COLO668 (cell line): ENCODE results near the gene CHRM4.

ENCODE experiments used
- DNase-seq: peaks from one replicate; lab custom pipeline; 2025; ENCODE audit not compliant: unreplicated experiment; lab: John Stamatoyannopoulos, UW

CHRM4 gene

GRCh38 chr11:46348566-46349401, 42.8 kb downstream of the CHRM4 start:
- DNase-seq: peak; percentile 48

GRCh38 chr11:46347637-46348311, 43.8 kb downstream of the CHRM4 start:
- DNase-seq: peak; percentile 51

GRCh38 chr11:46346886-46347636, 44.5 kb downstream of the CHRM4 start, which contains the start of gene DGKZ:
Gene DGKZ (plus strand): TSS chr11:46347463. CDS start chr11:46347660, 197 bp downstream.
- peak; percentile 94 for DNase-seq

- DNase-seq: no peak
Observed at GRCh38 chr11:46345881-46346484, 45.6 kb downstream of the CHRM4 start.

DNA sequence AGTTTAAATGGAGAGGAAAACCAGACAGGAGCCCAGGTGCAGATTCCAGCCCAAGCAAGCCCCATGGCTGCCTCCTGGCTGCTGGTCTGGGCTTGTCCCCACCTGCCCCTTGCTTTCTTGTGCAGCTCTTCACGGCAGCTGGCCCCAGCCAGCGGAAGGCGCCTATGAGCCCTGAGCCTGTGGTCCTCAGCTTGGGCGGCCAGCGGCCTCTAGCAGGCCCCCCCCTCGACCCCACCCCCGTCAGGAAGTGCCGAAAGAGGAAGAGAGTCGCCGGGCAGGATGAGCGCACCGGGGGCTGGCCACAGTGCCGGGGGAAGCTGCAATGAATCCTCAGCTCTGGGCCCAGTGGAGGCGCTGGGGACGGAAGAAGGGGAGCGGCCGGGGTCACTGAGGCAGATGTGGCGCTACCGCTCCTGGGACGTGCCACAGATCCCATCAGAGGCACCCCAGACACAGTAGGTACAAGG, 46.4 kb downstream of the CHRM4 start:
- DNase-seq: peak; percentile 73

GRCh38 chr11:46343520-46343919, 48.1 kb downstream of the CHRM4 start:
- no peak for DNase-seq

DNA sequence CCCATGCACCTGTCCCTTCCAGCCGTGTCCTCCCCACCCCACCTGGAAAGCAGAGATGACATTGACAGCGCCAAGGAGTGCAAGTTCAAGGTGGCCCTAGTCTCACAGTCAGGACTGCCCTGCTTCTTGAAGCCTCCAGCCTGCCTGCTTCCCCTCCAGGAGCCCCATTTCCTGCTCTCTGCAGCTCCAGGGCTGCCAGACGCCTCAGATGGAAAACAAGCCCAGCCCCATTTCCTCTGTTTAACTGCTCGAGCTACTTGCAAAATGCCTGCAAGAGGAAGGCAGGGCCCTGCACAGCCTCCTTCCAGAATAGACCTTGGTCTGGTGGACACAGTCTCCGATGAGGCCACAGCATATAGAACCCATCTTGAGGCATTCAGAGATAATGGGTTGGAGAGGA, 49.3 kb downstream of the CHRM4 start:
- DNase-seq: peak; percentile 26

DNA sequence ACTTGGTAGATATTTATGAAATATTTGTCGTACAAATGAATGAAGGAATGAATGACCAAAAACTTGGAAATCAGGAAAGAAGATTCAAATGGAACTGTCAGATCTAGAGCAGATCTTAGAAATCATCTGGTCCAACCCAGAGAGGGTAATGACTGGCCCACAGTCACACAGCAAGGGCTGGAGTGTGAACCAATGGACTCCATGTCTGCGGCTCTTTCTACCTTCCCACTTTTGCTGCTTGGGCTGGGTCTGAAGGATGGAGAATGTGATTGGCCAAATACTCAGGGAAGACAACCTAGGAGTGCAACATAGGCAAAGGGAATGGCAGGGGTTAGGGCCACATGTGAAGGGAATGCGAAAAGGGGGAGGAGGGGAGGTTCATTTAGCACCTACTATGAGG, 50.1 kb downstream of the CHRM4 start:
- no peak for DNase-seq

DNA sequence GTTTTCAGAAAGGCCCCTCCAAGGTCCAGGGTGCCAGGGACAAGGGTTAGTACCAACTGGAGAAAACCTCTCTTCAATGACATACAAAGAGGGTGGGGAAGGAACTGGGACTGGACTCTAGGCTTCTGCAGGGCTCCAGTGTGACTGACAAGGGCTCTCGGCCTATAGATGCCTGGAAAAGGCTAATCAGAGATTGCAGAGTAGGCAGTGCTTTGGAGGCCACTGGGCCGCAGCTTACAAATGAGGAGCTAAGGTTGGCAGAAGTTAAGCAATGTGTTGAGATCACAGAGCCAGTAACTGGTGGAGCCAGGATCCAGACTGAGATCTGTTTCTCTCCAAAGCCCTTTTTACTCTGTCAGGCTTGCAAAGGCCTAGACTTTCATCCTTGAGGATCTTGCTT, 51.8 kb downstream of the CHRM4 start:
- DNase-seq: no peak

DNA sequence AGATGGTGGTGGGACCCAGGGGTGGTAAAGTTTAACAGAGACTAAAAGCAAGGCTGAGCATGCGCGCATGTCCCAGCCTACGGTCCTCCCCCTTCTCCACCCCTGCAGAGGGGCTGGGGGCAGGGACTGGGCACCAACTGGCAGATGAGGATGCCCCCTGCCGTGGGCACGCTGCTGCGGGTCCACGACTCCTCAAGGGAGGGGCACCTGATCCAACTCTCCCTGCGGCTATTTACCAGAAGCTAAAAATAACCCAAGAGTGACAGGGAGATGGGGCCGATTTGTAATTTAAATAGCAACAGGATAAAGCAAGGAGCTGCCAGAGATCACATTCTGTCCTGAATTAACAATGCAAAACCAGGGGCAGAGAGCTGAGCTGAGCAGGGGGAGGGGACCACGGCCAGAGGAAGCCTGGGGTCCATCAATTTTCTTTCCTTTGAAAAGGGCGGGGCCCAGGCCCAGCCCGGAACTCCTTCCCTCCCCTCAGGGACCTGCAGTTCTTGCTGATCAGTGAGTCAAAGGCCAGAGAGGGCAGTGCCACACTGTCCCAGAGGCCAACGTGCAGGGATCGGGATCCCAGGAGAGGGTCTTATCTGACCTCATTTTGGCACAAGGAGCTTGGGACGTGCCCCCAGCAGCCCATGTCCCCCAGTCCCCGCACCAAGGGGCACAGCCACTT, 52.4 kb downstream of the CHRM4 start:
- peak; percentile 94 for DNase-seq

DNA sequence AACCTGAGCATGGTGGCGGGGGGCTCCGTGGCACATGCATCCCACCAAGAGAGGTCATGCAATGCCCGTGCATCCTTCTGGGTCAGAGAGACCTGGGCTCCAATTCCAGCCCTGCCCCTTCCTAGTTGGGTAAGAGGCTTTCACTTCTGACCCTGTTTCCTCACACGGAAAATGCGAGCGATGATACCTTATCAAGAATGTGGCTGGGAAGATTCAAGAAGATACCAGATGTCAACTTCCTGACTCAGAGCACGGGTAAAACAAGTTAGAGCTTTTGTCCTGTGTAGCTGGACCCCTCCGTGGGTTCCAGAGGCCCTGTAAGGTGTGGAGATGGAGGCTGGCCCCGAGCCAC, 53.0 kb downstream of the CHRM4 start:
- DNase-seq: no peak

DNA sequence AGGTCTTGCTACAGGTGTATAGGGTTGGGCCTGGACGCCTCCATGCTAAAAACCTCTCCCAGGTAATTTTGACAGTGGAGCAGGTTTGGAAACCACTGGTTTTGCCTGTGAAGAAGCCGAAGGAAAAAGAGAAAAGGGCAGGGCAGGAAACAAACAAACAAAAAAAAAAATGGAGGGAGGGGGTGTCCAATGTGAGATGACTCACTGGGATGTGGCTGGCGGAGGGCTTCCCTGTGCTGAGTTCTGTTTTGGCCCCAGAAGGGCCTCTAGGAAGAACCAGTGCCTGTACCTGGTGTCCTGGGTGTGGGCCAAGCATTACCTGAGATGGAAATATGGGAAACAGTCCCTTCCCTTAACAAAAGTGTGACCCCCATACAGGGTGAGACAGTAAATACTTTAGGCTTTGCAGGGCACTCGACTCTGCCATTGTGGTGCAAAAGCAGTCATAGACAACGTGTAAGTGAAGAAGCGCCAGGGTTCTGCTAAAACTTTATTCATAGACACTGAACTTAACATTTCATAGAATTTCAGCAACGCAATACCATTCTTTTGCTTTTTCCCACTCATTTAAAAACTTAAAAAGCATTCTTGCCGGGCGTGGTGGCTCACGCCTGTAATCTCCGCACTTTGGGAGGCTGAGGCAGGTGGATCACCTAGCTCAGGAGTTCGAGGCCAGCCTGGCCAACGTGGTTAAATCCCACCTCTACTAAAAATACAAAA, 53.8 kb downstream of the CHRM4 start:
- no peak for DNase-seq

DNA sequence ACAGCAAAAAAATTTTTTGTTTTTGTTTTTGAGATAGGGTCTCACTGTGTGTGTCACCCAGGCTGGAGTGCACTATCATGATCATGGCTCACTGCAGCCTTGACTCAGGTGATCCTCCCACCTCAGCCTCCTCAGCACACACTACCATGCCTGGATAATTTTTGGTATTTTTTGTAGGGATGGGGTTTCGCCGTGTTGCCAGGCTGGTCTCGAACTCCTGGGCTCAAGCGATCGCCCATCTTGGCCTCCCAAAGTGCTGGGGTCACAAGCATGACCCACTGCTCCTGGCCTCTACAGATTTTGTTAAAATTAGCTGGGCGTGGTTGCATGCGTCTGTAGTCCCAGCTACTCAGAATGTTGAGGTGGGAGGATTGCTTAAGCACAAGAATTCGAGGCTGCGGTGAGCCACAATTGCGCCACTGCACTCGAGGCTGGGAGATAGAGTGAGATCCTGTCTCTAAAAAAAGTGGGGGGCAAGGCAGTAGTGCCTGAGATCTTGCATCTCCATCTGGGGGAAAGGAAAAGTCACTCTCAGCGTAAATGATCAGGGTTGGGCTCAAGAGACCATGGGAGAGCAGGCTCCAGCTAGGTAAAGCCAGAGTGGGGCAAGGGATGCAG, 54.9 kb downstream of the CHRM4 start:
- DNase-seq: no peak

GRCh38 chr11:46335890-46336562, 55.5 kb downstream of the CHRM4 start:
- DNase-seq: no peak

DNA sequence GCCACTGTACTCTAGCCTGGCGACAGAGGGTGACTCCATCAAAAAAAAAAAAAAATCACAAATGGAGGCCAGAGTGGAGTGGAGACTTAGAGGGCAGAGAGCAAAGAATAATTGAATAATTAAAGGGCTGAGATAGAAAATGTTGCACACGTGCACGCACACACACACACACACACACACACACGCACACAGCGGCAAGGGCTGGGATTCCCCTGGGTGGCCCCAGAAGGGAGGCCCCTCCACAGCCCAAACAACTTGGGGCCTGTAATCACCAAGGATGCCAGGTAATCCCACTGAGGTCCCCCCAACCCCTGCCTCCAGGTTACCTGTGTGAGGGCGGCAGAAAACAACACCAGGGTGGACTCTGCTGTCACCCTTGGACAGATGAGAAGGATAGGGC, 56.3 kb downstream of the CHRM4 start:
- DNase-seq: no peak

- DNase-seq: no peak
Observed at GRCh38 chr11:46334211-46334610, 57.4 kb downstream of the CHRM4 start.
